ENCODE results near the gene CINP.

CINP gene

GRCh38 chr14:102373110-102373509 lies 10.4 kb upstream of the CINP start:
- no peak overlapping the region for H2AFZ ChIP-seq (ENCODE audit: low read depth, low read length)
- no peak overlapping the region for H3K27ac ChIP-seq (ENCODE audit: low read length)
- no peaks in the 10 kb centered on the region for H3K9me3 ChIP-seq (ENCODE audit: insufficient read depth, low read length, severe bottlenecking)
- H3K9ac ChIP-seq (ENCODE audit: low read depth, low read length): no peak overlapping the region
- H3K79me2 ChIP-seq (ENCODE audit: insufficient read depth, low read length): no peaks in the 10 kb centered on the region
- DNase-seq (no peak), ATAC-seq (ENCODE audit: insufficient read depth, low read depth) (no peak)
- H3K4me1 ChIP-seq (ENCODE audit: insufficient read depth, low read length): no peaks in the 10 kb centered on the region
- no peak overlapping the region for H3K4me3 ChIP-seq (ENCODE audit: low read depth in 1 of 2, low read length in 2 of 2)
- no peak for TF ChIP-seq CTCF (IDR thresholded peaks at IDR 0.05; ENCODE audit: borderline replicate concordance, extremely low read depth, low read length, poor library complexity, severe bottlenecking)
- TF ChIP-seq EZH2 (IDR thresholded peaks at IDR 0.05; ENCODE audit: borderline replicate concordance, low read depth, low read length, severe bottlenecking): no peak
- H4K20me1 ChIP-seq (ENCODE audit: insufficient read depth, low read length): no peaks in the 10 kb centered on the region; the same call in 1 of the 2 replicates
- no peak overlapping the region for H3K4me2 ChIP-seq (ENCODE audit: insufficient read depth, low read length)
- H3K36me3 ChIP-seq (ENCODE audit: insufficient read depth, low read length): peaks cover 13% of the 10 kb centered on the region
- no peaks in the 10 kb centered on the region for H3K27me3 ChIP-seq (ENCODE audit: insufficient read depth, low read length, poor library complexity)

DNA sequence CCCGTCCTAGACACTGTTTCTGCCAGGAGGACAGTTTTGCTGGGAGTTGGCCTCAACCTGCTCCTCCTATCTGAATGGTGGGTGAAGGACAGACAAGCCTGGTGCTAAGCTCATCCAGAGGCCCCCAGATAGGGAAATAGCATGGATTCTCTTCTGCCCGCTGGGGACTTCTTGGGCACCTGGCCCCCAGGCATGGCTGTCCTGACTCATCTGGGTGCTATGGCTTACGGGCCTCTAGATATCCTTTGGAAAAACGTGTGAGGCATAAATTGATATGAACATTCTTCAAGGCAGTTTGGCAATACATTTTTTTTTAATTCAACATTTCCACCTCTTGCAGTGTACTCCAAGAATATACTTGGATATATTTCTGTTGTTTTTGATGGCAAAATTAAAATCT lies 8.7 kb upstream of the CINP start:
- Histone ChIP-seq H3K9ac (ENCODE audit: low read depth, low read length) (no peak overlapping the region), H3K79me2 (ENCODE audit: insufficient read depth, low read length) (no peaks in the 10 kb centered on the region), H3K4me1 (ENCODE audit: insufficient read depth, low read length) (no peaks in the 10 kb centered on the region), H3K27me3 (ENCODE audit: insufficient read depth, low read length, poor library complexity) (no peaks in the 10 kb centered on the region), H4K20me1 (ENCODE audit: insufficient read depth, low read length) (no peaks in the 10 kb centered on the region; the same call in 1 of the 2 replicates), H3K27ac (ENCODE audit: low read length) (no peak overlapping the region), H2AFZ (ENCODE audit: low read depth, low read length) (no peak overlapping the region), H3K4me2 (ENCODE audit: insufficient read depth, low read length) (no peak overlapping the region), H3K4me3 (ENCODE audit: low read depth in 1 of 2, low read length in 2 of 2) (no peak overlapping the region), H3K9me3 (ENCODE audit: insufficient read depth, low read length, severe bottlenecking) (no peaks in the 10 kb centered on the region), H3K36me3 (ENCODE audit: insufficient read depth, low read length) (no peaks in the 10 kb centered on the region)
- DNase-seq (no peak), ATAC-seq (ENCODE audit: insufficient read depth, low read depth) (no peak)
- TF ChIP-seq EZH2 (IDR thresholded peaks at IDR 0.05; ENCODE audit: borderline replicate concordance, low read depth, low read length, severe bottlenecking): no peak
- no peak for TF ChIP-seq CTCF (IDR thresholded peaks at IDR 0.05; ENCODE audit: borderline replicate concordance, extremely low read depth, low read length, poor library complexity, severe bottlenecking)

GRCh38 chr14:102370305-102370809 lies 7.7 kb upstream of the CINP start:
- TF ChIP-seq CTCF (IDR thresholded peaks at IDR 0.05; ENCODE audit: borderline replicate concordance, extremely low read depth, low read length, poor library complexity, severe bottlenecking): no peak
- TF ChIP-seq EZH2 (IDR thresholded peaks at IDR 0.05; ENCODE audit: borderline replicate concordance, low read depth, low read length, severe bottlenecking): no peak
- no peak overlapping the region for H3K4me2 ChIP-seq (ENCODE audit: insufficient read depth, low read length)
- H3K27me3 ChIP-seq (ENCODE audit: insufficient read depth, low read length, poor library complexity): no peaks in the 10 kb centered on the region
- no peaks in the 10 kb centered on the region; the same call in 1 of the 2 replicates for H4K20me1 ChIP-seq (ENCODE audit: insufficient read depth, low read length)
- no peak overlapping the region for H3K4me3 ChIP-seq (ENCODE audit: low read depth in 1 of 2, low read length in 2 of 2)
- no peak for ATAC-seq (ENCODE audit: insufficient read depth, low read depth)
- H3K9me3 ChIP-seq (ENCODE audit: insufficient read depth, low read length, severe bottlenecking): no peaks in the 10 kb centered on the region
- no peaks in the 10 kb centered on the region for H3K79me2 ChIP-seq (ENCODE audit: insufficient read depth, low read length)
- no peak overlapping the region for H3K9ac ChIP-seq (ENCODE audit: low read depth, low read length)
- no peak overlapping the region for H2AFZ ChIP-seq (ENCODE audit: low read depth, low read length)
- DNase-seq: no peak
- H3K4me1 ChIP-seq (ENCODE audit: insufficient read depth, low read length): no peaks in the 10 kb centered on the region
- no peak overlapping the region for H3K27ac ChIP-seq (ENCODE audit: low read length)
- H3K36me3 ChIP-seq (ENCODE audit: insufficient read depth, low read length): no peaks in the 10 kb centered on the region
